Measurements from ENCODE around the gene SLC27A4.

Gene SLC27A4

GRCh38 chr9:128365525-128365924 lies 25.2 kb downstream of the SLC27A4 start:
- DNase-seq (ENCODE audit: low spot score): no peak

GRCh38 chr9:128369024-128369706 lies 28.8 kb downstream of the SLC27A4 start:
- DNase-seq (ENCODE audit: low spot score): no peak

- no peak for DNase-seq (ENCODE audit: low spot score)
These were observed 30.0 kb downstream of the SLC27A4 start for GRCh38 chr9:128370367-128370751.

- peak; percentile 97 for DNase-seq (ENCODE audit: low spot score)
These were observed 30.7 kb downstream of the SLC27A4 start, which contains the start of gene URM1 for GRCh38 chr9:128370752-128371629. TSS of gene URM1 (plus strand) at chr9:128371374. CDS start at chr9:128371381, 7 bp downstream.

- no peak for DNase-seq (ENCODE audit: low spot score)
These were observed 31.3 kb downstream of the SLC27A4 start for GRCh38 chr9:128371630-128372117.

- DNase-seq (ENCODE audit: low spot score): no peak
These were observed 31.9 kb downstream of the SLC27A4 start for GRCh38 chr9:128372188-128372641.

GRCh38 chr9:128372784-128373183 lies 32.5 kb downstream of the SLC27A4 start:
- DNase-seq (ENCODE audit: low spot score): no peak

- DNase-seq (ENCODE audit: low spot score): no peak
These were observed 33.9 kb downstream of the SLC27A4 start for GRCh38 chr9:128374221-128374675.

- DNase-seq (ENCODE audit: low spot score): no peak
These were observed 35.5 kb downstream of the SLC27A4 start for GRCh38 chr9:128375865-128376264.

- no peak for DNase-seq (ENCODE audit: low spot score)
These were observed 41.9 kb downstream of the SLC27A4 start for GRCh38 chr9:128382261-128382660.

GRCh38 chr9:128383007-128383753 lies 42.9 kb downstream of the SLC27A4 start:
- DNase-seq (ENCODE audit: low spot score): no peak

- no peak for DNase-seq (ENCODE audit: low spot score)
These were observed 43.5 kb downstream of the SLC27A4 start for GRCh38 chr9:128383791-128384190.

- DNase-seq (ENCODE audit: low spot score): no peak
These were observed 44.6 kb downstream of the SLC27A4 start for GRCh38 chr9:128384801-128385495.

- no peak for DNase-seq (ENCODE audit: low spot score)
These were observed 45.5 kb downstream of the SLC27A4 start for GRCh38 chr9:128385496-128386460.

GRCh38 chr9:128388150-128388549 lies 47.8 kb downstream of the SLC27A4 start:
- DNase-seq (ENCODE audit: low spot score): no peak

- no peak for DNase-seq (ENCODE audit: low spot score)
These were observed 49.2 kb downstream of the SLC27A4 start for GRCh38 chr9:128389395-128390149.

GRCh38 chr9:128390150-128390812 lies 50.0 kb downstream of the SLC27A4 start:
- no peak for DNase-seq (ENCODE audit: low spot score)

- DNase-seq (ENCODE audit: low spot score): no peak
These were observed 50.7 kb downstream of the SLC27A4 start for GRCh38 chr9:128390813-128391711.

All from AG08395 (cell line).